GM13976 (cell line): ENCODE measurements around the gene GSN.
A peak's percentile ranks its signal among the peaks of the same experiment; 100 is the strongest.

Experiments used
- DNase-seq: peaks from one replicate; pipeline ENCODE4 v3.0.0; 2012; ENCODE audit warnings: low spot score
- CTCF ChIP-seq: IDR thresholded peaks from 2 replicates; pipeline ENCODE4 v1.5.1; 2012; ENCODE audit warnings: borderline replicate concordance, mild to moderate bottlenecking; ENCODE audit not compliant: insufficient read depth; ENCODE audit errors: extremely low read depth, missing control alignments, control extremely low read depth
- in situ Hi-C: fragments of 300-500 bp; cut with MboI; formaldehyde crosslinking; loops from one replicate; pipeline ENCODE4 v1.12.0; 2022; ENCODE audit warnings: low sequenced_read_pairs, mixed read lengths, inconsistent platforms; ENCODE audit not compliant: unreplicated experiment

The GSN gene

GRCh38 chr9:121298689-121299466 is 30.9 kb downstream of the GSN start:
- in situ Hi-C loops: no loop called here
- peak; percentile 48 for DNase-seq
- no peak for TF ChIP-seq CTCF

GRCh38 chr9:121299467-121300282 is 31.7 kb downstream of the GSN start:
- in situ Hi-C loops: no loop called here
- peak; percentile 73 for DNase-seq
- TF ChIP-seq CTCF: no peak

- no peak for DNase-seq
- in situ Hi-C loops: no loop called here
- TF ChIP-seq CTCF: no peak
Measured at GRCh38 chr9:121300283-121301119, 32.5 kb downstream of the GSN start.

GRCh38 chr9:121301881-121302286 is 33.9 kb downstream of the GSN start:
- in situ Hi-C loops: no loop called here
- no peak for TF ChIP-seq CTCF
- no peak for DNase-seq

DNA sequence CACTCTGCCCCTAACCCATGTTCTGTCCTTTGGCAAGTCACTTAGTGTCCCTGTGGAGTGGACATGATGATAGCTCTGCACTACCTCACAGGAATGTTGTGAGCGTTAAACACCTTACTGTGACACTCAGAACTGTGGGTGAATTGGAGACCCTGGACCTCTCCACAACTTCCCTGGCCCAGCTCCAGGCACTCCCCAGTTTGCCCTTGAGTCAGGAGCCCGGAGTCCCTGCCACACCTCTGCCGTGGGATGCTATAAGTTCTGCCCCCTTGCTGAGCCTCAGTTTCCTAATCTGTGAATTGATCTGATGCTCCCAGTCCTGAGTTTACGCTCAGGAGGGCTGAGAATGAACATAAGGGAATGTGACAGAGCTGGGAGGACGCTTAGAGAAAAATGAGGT is 34.4 kb downstream of the GSN start:
- DNase-seq: no peak
- TF ChIP-seq CTCF: no peak
- in situ Hi-C loops: no loop called here

DNA sequence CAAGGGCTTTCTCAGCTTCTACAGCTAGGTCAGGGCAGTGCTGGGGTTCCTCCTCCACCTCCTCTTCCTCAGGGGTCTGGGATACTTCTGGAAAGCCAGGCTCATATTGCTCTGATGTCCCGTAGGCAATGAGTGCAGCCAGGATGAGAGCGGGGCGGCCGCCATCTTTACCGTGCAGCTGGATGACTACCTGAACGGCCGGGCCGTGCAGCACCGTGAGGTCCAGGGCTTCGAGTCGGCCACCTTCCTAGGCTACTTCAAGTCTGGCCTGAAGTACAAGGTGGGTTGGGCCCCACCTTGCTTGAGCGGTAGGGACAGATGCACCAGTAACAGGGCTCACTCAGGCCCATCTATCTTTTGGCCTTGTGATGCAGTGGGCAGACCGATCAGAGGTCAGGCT is 34.8 kb downstream of the GSN start:
- in situ Hi-C loops: no loop called here
- DNase-seq: no peak
- TF ChIP-seq CTCF: no peak
